Renal cortex interstitium (tissue), 11 donors: ENCODE results near the gene SYPL1. TPM values are rescaled to one million over a fixed set of nuclear protein-coding genes. Genes with fewer than 3 reads are reported as not detected.

Source experiments
- DNase-seq, 11 donors: peaks; one replicate each; pipeline ENCODE4 v3.0.0-alpha.2; 2013; ENCODE audit warnings: low read depth in 9 of 11, low spot score in 4 of 11; ENCODE audit errors: extremely low read depth in 1 of 11
- polyA plus RNA-seq, 3 donors: library from polyadenylated mRNA; unstranded; fragments of 120-200 nt; gene quantifications; one replicate each; pipeline ENCODE4 v1.2.1, GENCODE V29; 2013; ENCODE audit not compliant: insufficient read length in 3 of 3

Gene SYPL1
- polyA plus RNA-seq, 3 donors: 125 to 148 (median 132) TPM

- no peak for DNase-seq
Measured at GRCh38 chr7:106127984-106128780, 16.1 kb upstream of the SYPL1 start.

DNA sequence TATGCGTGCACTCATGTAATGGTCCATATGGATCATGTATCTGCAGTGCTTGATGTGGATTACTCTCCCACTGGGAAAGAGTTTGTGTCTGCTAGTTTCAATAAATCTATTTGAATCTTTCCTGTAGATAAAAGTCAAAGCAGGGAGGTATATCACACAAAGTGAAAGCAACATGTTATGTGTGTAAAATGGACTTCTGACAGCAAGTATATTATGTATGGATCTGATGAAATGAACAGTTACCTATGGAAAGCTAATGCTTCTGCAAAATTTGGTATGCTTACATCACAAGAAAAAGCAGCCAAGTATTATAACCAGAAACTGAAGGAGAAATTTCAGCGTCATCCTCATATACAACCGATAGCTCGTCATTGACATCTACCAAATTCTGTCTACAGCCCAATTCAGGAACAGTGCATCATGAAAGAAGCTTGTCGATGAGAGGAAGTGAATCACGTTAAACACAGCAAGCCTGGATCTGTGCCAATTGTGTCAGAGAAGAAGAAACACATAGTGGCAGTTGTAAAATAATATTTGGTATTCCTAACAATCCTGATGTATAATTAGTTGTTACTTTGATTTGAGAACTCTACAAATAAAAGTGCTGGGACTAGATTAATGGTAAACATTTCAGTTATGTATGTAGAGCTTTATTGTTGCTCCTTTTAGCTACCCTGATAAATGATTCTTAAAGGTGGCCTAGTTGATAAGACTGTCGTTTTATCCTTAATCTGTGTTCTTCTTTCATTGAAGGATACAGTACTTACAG, 14.2 kb upstream of the SYPL1 start:
- DNase-seq: no peak

DNA sequence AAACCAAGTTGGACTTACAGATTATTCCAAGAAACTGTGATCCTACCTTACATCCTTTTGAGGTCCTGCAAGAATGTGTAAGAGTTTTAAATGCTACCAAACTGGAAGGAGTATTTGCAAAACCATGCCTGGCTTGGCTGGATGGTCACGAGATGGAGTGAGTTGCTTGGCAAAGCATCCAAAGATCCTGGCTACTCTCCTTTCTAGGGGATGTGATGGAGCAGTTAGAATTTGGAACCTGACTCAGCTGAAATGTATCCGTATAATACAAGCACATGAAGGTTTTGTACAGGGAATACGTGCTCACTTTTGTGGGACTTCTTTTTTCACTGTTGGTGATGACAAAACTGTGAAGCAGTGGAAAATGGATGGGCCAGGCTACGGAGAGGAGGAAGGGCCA, 13.3 kb upstream of the SYPL1 start:
- DNase-seq: no peak

DNA sequence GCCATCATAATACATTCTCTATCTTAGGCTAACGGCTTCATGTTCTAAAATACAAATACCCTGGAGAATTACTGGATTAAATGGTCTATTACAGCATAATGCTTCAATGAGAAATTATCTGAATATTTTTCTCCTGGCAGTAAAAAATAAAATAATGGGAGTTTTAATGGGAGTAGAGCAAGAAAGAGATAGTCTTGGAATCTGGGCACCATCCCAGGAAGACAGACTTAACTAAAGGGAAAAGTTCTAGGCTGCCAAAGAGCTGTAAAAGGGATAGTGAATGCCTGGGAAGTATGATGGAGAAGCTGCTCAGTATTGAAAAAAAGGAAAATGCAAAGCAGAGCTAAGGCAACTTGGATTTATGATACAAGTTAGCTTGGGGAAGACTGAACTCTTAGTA, 12.1 kb upstream of the SYPL1 start:
- no peak for DNase-seq

- no peak for DNase-seq
Measured at GRCh38 chr7:106122713-106123112, 10.6 kb upstream of the SYPL1 start.

DNA sequence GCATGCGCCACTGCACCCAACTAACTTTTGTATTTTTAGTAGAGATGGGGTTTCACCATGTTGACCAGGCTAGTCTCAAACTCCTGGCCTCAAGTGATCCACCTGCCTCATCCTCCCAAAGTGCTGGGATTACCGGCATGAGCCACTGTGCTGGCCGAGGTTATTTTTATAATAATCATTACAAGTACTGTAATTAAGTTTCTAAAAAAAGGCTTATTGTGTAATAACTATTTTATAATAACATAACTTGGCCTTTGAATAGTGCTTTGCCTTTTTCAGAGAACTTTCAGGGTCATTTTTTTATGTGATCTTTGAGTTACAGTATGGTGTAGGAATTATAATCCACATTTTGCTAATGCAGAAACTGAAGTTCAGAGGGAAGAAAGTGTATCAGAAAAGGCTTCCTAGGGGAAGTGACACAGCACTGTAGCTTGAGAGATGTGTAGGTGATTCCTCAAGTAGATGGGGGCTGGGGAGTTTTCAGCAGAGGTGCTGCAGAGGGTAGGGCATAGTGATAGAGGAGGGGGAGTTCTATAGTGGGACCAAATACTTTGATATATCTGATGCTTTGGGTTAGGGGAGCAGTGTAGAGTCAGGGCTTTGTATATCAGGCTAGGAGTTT, 9.2 kb upstream of the SYPL1 start:
- DNase-seq: no peak

DNA sequence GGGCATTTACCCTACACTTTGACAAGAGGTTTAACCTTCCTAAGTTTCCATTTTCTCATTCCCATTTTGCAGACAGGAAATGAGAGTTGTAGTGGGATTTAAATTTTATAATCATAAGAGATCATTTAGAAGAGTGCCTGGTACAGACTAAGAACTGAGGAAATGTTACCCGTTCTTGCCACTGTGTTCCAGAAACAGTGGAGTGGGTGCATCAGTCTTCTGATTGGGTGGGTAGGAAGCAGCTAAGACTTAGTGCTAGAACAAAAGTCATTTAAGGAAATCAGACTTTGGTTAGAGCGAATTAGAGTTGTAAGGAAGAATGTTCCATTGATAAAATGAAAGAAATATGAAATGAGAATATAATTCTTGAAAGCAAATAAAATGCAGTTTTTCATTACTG, 8.4 kb upstream of the SYPL1 start:
- no peak for DNase-seq

GRCh38 chr7:106119719-106120118, 7.6 kb upstream of the SYPL1 start:
- no peak for DNase-seq

DNA sequence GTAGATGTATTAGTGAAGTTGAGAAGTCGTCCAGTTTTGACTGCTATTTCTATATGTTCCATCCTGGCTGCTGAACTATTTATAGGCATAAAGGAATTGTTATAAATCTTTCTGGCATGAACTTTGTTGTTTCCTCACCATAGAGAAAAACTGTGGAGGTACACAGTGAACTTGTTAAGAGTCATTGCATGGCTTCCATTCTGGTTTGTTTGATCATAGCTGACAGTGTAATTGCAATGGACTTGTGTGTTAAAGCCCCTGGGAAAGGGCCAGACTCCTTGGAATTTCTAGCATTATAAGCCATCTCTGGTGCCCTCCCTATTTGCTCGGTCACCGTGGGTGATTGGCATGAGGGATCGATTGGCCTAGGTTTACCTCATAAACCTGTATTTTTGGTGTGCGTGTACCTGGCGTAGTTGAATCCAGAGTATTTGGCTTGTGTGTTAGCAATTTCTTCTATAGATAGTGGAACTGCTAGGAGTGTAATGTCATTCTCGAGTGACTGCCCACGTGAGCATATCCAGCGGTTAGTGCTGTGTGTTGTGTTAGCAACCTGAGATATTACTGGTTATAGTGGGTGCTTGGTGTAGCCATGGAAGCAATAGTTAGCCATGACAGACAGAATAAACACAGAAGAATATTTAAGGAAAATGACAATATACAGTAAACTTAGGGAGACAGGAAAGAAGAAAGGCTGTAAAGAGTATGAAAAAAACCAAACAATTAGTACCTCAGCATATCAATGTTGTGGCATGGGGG, 5.9 kb upstream of the SYPL1 start:
- DNase-seq: no peak

GRCh38 chr7:106116161-106116704, 4.1 kb upstream of the SYPL1 start:
- no peak for DNase-seq

DNA sequence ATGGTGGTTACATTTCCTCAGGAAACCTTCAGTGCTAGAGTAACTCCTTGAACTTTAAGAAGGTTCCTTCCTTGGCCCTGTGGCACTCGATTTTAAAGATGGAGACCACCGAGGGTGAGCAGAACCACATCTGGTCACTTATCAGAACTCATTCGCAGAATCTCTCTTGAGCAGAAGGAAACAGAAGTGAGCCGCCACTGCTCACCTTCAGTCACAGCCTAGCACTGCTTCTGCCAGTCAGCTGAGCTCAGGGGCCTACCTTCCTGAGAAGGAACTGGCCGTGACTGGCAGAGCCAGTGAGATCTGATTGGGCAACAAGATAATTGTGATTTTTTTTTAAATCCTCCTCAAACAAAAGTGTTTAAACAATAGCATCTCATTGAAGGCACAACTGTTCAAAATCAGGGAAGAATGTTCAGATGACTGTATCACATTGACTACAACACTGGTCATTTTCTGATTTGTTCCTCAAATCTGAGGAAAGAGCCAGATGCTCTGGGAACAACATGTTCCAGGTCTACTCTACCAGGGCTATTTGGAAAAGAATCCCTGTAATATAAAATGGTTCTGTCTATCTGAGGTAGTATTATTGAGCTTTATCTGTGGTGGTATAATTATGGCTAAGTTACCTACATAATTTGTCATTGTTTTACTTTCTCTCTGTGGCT, 2.7 kb upstream of the SYPL1 start:
- no peak for DNase-seq

DNA sequence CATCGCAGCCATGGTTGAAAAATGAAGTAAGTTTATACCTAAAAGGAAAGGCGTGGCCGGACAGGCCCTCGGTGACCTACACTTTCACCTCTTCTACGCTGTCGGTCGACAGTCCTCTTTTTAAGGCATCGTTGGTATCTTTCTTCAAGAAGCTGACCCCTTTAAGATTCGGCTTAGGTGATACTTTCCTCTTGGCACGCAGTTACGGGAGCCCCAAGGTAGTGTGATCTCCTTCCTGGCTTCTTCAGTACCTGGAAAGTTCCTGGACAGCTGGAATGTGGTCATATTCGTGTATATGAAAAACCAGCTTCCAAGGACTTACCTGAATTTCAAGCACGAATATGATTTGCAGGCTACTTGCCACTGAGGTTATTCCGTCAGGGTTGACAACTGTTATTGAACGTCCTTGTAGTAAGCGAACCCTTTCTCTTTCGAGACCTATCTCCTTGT, 885 bp upstream of the SYPL1 start:
- DNase-seq: no peak

GRCh38 chr7:106111655-106112117, 426 bp downstream of the SYPL1 start:
- DNase-seq: peak in 7 of 11 donors; percentile 20 to 72 (median 40)

GRCh38 chr7:106110885-106111654, 1.0 kb downstream of the SYPL1 start:
- DNase-seq: peak in 4 of 11 donors; percentile 22 to 51 (median 42)

DNA sequence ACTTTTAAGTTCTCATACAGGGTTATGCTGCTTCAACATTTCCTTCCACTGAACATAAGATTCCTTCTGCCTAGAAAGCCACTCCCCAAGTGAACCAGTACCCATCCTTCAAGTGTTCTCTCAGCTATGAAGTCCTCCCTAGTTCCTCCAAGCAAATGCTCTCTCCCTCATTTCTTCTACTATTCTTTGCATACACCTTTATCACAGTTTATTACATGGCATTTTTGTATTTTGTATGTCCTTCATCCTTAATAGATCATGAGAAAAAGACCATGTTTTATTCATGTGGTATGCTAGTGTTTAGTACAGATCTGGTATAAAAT, 1.9 kb downstream of the SYPL1 start:
- no peak for DNase-seq

GRCh38 chr7:106109521-106110237, 2.4 kb downstream of the SYPL1 start:
- DNase-seq: no peak

DNA sequence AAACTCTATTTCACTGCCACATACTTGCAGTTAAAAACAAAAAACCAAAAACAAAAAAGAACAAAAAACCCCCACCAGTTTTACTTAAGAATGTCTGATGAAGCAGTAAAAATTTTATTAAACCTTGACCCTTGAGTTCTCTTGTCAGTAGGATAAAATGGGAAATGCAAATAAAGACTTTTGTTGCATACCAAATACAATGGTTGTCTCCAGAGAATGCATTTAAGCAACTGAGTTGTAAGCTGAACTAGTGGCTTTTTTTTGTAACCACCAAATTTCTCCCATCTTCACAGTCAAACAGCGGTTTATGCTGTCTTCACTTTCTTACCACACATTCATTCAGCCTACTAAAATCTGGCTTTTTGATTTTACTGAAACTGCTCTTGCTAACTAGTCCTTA, 3.1 kb downstream of the SYPL1 start:
- no peak for DNase-seq
